Right lobe of liver (tissue), 6 donors: ENCODE results near the gene BEAN1. TPM values are rescaled to one million over a fixed set of nuclear protein-coding genes. Genes with fewer than 3 reads are reported as not detected.

Experiments used
- ATAC-seq, 4 donors: fragments of 200-7000 bp; cut with Tn5 transposase; one replicate each; pipeline ENCODE4 v1.9.1; 2020; ENCODE audit warnings: mild to moderate bottlenecking in 4 of 4, moderate library complexity in 4 of 4
- DNase-seq, 3 donors: peaks; one replicate each; pipeline ENCODE4 v3.0.0-alpha.2; 2020
- H3K27ac ChIP-seq, 3 donors: fragments of 200-600 bp; one replicate each; pipeline ENCODE4 v1.8.0; 2022
- H3K27me3 ChIP-seq, 2 donors: fragments of 200-600 bp; one replicate each; pipeline ENCODE4 v1.8.0; 2022
- H3K36me3 ChIP-seq, 4 donors: fragments of 200-600 bp; sonication (generic) in 1 of 4; one replicate each; pipeline versions ENCODE4 v1.5.1 to v1.8.0; 2017 to 2022; ENCODE audit warnings: control low read depth in 1 of 4
- H3K4me1 ChIP-seq, 4 donors: fragments of 200-600 bp; sonication (generic) in 1 of 4; one replicate each; pipeline versions ENCODE4 v1.5.1 to v1.8.0; 2017 to 2022; ENCODE audit warnings: control low read depth in 1 of 4
- H3K4me3 ChIP-seq, 3 donors: fragments of 200-600 bp; one replicate each; pipeline ENCODE4 v1.8.0; 2022
- H3K9me3 ChIP-seq, 4 donors: fragments of 200-600 bp; sonication (generic) in 1 of 4; one replicate each; pipeline versions ENCODE4 v1.5.1 to v1.8.0; 2017 to 2022; ENCODE audit warnings: control low read depth in 1 of 4
- CTCF ChIP-seq, 4 donors: fragments of 200-600 bp in 3 of 4; fragments of 450-650 bp in 1 of 4; IDR thresholded peaks; one replicate each; pipeline versions ENCODE4 v1.5.1 to v1.8.0; 2016 to 2022; ENCODE audit warnings: antibody characterized with exemption in 4 of 4, mild to moderate bottlenecking in 2 of 4
- POLR2A ChIP-seq: fragments of 450-650 bp; IDR thresholded peaks from one replicate; pipeline ENCODE4 v1.6.1; 2017; ENCODE audit warnings: antibody characterized with exemption, mild to moderate bottlenecking
- WGBS: methylation state at CpG from one replicate; pipeline ENCODE4 v1.1.6; 2018; ENCODE audit warnings: low coverage, low lambda C conversion rate; ENCODE audit not compliant: insufficient coverage; ENCODE audit errors: missing lambda C conversion rate; 5-methylcytosine and 5-hydroxymethylcytosine counted together
- intact Hi-C, 2 donors: fragments of 100-400 bp; cut with DNase I; formaldehyde crosslinking; loops; one replicate each; pipeline versions ENCODE4 v1.11.2 to v1.14.1; 2022
- total RNA-seq, 6 experiments: library from RNA; depleted of rRNA in 2 of 6; stranded (reverse); fragments of >200 nt in 2 of 6; fragmentation: NEBNext Ultra II Directional in 3 of 6; extraction: Animal tissue kit (Norgen Biotek cat#: 25700) in 3 of 6; gene quantifications; one replicate each; pipeline versions ENCODE4 v1.1.0 to v1.2.4, GENCODE V29; 2016 to 2023
- donor health status: DM: no; HTN: yes; CAD: no.
- donor health status: DM: no; HTN: no; CAD: no.
- donor health status: DM: no; HTN: no; CAD: no.
- donor health status: DM: no; HTN: yes; CAD: no.
- donor health status: DM: no; HTN: yes; CAD: no.

The BEAN1 gene
- total RNA-seq, 6 experiments from 2014 or later, result 0.09 to 0.26 (median 0.10) TPM; not detected in 3

GRCh38 chr16:66528294-66528693 is 101.2 kb downstream of the BEAN1 start:
- no peak for TF ChIP-seq POLR2A
- no peak for TF ChIP-seq CTCF (IDR thresholded peaks at IDR 0.05)
- no peaks in the 10 kb centered on the region for H3K27me3 ChIP-seq
- H3K4me3 ChIP-seq, result no peak overlapping the region
- no peak for ATAC-seq
- peaks cover 0 to 44% (median 14%) of the 10 kb centered on the region in 4 donors for H3K36me3 ChIP-seq
- intact Hi-C loops, result no loop called here
- DNase-seq, result no peak
- H3K27ac ChIP-seq, result no peak overlapping the region
- peaks cover 0 to 10% (median 0%) of the 10 kb centered on the region in 4 donors for H3K4me1 ChIP-seq
- H3K9me3 ChIP-seq, result no peaks in the 10 kb centered on the region
- 86% methylated on average over 4 of the region's 5 CpGs for WGBS

GRCh38 chr16:66529475-66529874 is 102.4 kb downstream of the BEAN1 start:
- Histone ChIP-seq H3K4me3 (no peak overlapping the region), H3K27ac (no peak overlapping the region), H3K36me3 (peaks cover 0 to 44% (median 16%) of the 10 kb centered on the region in 4 donors), H3K9me3 (no peaks in the 10 kb centered on the region), H3K4me1 (no peaks in the 10 kb centered on the region), H3K27me3 (no peaks in the 10 kb centered on the region)
- ATAC-seq (peak in 1 of 4 donors; percentile 31), DNase-seq (no peak)
- TF ChIP-seq CTCF (IDR thresholded peaks at IDR 0.05) (no peak), POLR2A (no peak)
- WGBS, result 80% methylated on average over 1 of the region's 6 CpGs
- intact Hi-C loops, result no loop called here

Other genes starting within 250 kb of the BEAN1 start
- gene CDH5, start 60.6 kb upstream of the BEAN1 start, total RNA-seq, result 10 to 100 TPM in 5 of 6 experiments, 1 to 10 TPM in 1; 9.0 to 25.7 (median 15.4) TPM
- 10 to 100 TPM; 25.8 to 41.7 (median 33.6) TPM for gene TK2, start 122.8 kb downstream of the BEAN1 start, total RNA-seq
- 10 to 100 TPM in 4 of 6 experiments, 1 to 10 TPM in 2; 8.4 to 30.5 (median 14.0) TPM for gene CKLF, start 125.3 kb downstream of the BEAN1 start, total RNA-seq
- 1 to 10 TPM in 2 of 6 experiments, under 1 TPM in 3, not detected in 1; 0.69 to 1.6 (median 0.90) TPM for gene CMTM1, start 139.1 kb downstream of the BEAN1 start, total RNA-seq
- gene CMTM2, start 152.2 kb downstream of the BEAN1 start, total RNA-seq, result under 1 TPM in 3 of 6 experiments, not detected in 3; 0.44 to 0.83 (median 0.55) TPM
- 1 to 10 TPM; 1.6 to 9.6 (median 5.4) TPM for gene CMTM3, start 177.4 kb downstream of the BEAN1 start, total RNA-seq